GM18511 (cell line): ENCODE measurements around the gene ATP10A.
"Not testable (repeated sequence)": the region's sequence is repeated elsewhere in the genome, so short reads cannot be mapped to it uniquely, and the experiment has no call there.

ENCODE experiments used
- ATAC-seq: cut with Tn5 transposase; IDR thresholded peaks from one replicate; pipeline ENCODE4 v1.9.1; 2021; ENCODE audit warnings: mild to moderate bottlenecking, moderate library complexity; ENCODE audit not compliant: unreplicated experiment

The ATP10A gene

GRCh38 chr15:25667829-25668228, 195.3 kb downstream of the ATP10A start:
- ATAC-seq, result no peak

DNA sequence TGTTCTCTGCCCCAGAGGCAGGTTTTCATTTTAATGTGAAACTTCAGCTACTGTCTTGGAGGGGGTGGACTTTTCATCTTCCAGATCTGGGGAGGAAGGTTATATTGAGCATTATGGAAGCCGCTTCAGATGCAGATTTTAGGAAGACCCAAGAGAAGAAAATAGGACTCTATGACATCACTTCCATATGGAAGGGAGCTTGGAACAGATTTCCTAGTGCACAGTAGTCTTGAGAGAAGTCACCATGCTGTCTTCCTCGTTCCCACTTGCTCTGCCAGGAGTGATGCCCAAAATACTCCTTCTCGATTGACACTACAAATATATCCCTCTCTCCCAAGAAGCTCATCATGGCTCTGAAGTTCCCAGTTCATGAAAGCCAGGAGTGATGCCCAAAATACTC, 197.2 kb downstream of the ATP10A start:
- no peak for ATAC-seq

DNA sequence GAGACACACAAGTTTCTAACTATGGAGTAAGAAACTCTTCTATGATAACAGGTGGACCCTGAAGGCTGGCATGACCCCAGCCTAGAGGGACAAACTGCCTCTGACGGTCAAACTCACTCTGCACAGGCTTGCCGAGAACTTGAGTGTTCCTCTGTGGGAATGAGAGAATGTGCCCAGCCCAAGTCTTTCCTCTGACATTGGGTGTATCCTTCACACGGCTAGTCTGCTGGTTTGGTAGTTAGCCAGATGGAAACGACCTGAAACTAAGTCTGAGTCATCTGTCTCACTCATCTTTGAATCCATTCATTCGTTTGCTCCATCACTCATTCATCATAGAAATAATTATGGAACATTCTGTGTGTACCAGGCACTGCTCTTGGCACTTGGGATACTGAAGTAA, 198.4 kb downstream of the ATP10A start:
- no peak for ATAC-seq

DNA sequence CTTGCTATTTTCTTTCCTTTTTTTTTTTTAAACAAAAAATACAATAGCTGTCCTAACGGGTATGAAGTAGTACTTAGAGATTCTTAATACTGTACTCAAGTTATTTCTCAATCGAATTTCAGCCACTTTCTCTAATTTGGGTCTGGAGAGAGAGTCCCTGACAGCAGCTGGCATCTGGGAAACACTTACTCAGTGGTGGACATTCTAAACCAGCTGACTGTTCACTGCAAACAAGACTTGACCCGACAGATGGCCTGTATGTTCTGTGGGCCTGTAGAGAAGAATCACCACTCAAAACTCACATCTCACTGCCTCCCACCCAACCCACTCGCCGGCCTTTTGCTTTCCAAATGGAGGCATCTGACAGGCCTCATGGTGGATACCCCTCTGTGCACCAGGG, 199.6 kb downstream of the ATP10A start:
- no peak for ATAC-seq

- no peak for ATAC-seq
Observed at GRCh38 chr15:25661898-25662297, 201.2 kb downstream of the ATP10A start.

DNA sequence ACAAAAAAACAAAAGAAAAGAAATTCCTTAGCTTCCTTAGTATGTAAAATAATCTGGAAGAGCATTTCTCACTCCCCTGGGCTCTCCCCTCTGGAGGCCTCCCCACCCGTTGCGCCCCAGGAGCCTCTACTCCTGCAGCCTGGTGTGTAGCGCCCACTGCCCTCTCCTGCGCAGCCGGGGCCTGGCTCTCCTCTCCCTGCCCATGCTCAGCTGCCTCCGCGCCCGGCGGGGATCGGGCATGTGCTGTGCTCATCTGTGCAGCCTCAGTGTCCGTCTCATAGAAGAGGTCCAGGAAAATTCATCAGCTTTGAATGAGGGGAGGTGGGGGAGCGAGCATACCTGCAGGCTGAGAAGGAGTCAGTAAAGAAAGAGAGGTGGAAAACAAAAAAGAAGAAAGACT, 203.9 kb downstream of the ATP10A start:
- ATAC-seq, result no peak

DNA sequence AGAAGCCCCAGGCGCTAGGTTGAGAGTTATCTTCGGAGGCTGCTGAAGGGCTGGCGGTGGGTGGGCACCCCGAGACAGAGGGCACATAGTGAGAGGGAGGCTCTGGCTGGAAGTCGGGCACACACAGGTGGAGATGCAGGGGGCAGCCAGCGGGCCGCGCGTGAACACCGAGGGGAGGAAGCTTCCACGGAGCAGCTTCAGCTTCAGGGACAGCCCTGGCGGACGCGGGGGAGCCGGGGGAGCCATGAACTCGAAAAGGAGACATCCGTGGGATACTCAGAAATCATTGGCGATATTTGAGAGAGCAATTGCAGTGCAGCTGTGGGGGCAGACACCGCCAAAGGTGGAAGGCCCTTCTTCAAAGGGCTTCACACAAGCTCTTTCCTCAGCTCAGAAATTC, 204.6 kb downstream of the ATP10A start:
- no peak for ATAC-seq

GRCh38 chr15:25655207-25655948, 207.7 kb downstream of the ATP10A start:
- no peak for ATAC-seq

DNA sequence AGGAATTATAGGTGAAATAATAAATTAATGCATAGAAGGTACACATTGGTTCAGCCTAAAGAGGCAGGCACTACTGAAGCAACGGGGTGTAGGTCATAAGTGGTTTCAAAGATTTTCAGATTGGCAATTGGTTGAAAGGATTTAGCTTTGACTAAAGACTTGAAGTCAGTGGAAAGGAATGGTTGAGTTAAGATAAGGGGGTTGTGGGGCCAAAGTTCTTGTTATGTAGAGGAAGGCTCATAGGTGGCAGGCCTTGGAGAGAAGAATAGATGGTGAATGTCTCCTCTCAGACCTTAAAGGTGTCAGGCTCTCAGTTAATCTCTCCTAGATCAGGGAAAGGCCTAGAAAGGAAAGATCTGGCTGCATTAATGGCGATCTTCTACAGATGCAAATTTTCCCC, 209.8 kb downstream of the ATP10A start:
- no peak for ATAC-seq

DNA sequence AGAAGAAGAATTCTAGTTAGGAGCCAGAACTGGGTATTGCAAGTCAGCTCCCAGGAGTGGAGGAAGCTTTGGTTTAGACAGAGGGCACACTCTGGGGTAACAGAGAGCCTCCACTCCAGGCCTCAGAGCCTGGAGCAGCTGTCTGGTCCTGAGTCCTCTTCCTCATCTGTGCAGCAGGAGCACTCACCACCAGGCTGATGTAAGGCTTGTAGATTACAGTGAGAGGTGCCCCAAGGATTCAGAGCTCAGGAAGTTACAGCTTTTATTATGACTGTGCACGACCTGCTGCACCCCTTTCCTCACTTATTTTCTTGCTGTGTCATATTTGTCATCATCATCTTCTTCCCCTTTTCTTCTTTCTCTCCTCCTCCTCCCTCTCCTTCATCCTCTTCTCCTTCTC, 210.4 kb downstream of the ATP10A start:
- ATAC-seq, result no peak

GRCh38 chr15:25649390-25649789, 213.7 kb downstream of the ATP10A start:
- ATAC-seq, result no peak

GRCh38 chr15:25643120-25643519, 220.0 kb downstream of the ATP10A start:
- ATAC-seq, result no peak

DNA sequence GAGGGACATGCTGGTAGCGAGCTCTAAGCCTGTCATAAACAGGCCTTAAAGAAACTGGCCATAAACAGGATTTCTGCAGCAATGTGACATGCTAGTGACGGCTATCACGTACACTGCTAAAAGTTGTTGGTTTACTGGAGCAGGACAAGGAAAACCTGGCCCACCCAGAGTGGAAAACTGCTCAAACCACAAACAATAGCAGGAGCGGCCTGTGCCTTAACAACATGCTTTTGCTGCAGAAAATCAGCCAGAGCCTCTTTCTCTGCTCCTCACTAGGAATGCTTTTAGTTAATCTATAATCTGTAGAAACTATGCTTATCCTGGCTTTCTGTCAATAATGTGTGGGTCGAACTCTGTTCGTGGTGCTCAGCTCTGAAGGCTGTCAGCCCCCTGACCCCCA, 221.4 kb downstream of the ATP10A start:
- no peak for ATAC-seq

GRCh38 chr15:25641361-25641760, 221.8 kb downstream of the ATP10A start:
- ATAC-seq, result no peak

- not testable (repeated sequence) for ATAC-seq
Observed at GRCh38 chr15:25640959-25641358, 222.2 kb downstream of the ATP10A start.

DNA sequence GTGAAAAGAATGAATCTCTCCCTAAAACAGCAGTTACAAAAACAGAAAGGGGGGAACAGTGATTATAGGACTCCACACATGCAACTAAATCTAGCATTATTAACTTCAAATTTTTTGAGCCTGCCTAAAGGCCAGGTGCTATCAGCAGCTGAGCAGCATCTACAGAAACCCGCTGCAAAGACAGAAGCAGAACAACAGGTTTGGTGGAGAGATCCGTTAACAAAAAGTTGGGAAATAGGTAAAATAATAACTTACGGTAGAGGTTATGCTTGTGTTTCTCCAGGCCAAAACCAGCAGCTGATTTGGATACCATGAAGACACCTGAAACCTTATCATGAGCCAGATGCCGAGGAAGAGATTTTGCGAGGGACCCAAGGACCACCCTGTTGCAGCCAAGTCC, 222.7 kb downstream of the ATP10A start:
- ATAC-seq, result no peak

GRCh38 chr15:25636486-25636885, 226.6 kb downstream of the ATP10A start:
- not testable (repeated sequence) for ATAC-seq

DNA sequence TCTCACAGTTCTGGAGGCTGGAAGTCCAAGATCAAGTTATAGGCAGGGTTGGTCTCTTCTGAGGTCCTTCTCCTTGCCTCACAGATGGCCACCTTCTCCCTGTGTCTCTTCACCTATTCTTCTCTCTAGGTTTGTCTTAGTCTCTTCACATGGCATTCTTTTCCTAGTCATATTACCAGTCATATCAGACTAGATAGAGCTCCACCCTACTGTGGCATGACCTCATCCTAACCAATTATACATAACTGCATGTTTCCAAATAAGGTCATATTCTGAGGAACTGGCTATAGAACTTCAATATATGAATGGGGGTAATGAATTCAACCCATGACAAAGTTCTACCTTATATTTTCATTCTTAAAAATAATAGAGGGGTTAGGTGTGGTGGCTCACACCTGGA, 227.9 kb downstream of the ATP10A start:
- no peak for ATAC-seq

DNA sequence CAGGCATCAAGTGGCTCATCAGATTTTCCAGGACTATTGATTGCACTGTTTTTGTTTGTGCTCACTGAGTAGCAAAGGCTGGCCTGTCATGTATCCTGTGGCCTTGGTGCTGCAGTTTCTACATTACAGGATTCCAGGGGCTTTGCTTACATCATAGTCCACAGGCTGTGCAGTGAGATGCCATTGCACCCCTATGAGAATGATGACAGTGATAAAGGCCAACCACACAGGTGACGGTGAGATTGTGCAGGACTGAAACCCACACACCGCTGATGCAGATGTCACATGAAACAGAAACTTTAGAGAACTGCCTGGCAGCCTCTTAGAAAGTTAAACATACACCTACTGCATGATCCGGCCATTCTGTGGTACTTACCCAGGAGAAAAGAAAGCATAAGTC, 229.3 kb downstream of the ATP10A start:
- ATAC-seq, result no peak

DNA sequence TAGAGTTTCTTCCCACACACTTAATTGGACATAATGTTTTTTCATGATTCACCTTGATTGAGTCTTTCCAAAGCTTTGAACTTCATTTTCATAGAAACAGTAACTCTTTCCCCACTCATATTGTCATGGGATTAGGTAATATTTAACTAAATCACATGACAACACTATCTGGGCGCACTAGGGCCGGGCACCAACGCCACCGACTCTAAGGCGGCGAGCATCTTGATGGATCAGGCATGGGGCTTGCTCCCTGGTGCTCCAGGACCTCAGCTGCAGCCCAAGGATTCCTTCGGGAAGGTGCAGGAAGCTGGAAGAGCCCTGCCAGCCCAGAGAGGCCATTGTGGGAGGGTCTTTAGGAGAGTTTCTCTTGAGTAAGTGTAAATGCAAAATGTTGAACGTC, 231.2 kb downstream of the ATP10A start:
- no peak for ATAC-seq
